ENCODE data around the gene STXBP4. TPM values are rescaled to one million over a fixed set of nuclear protein-coding genes. Genes with fewer than 3 reads are reported as not detected.

Gene STXBP4
- total RNA-seq, 1 experiment from 2014 or later, result 12.0 TPM

- Mint-ChIP-seq H3K27me3 (ENCODE audit: low read depth) (no peaks in the 10 kb centered on the region), H3K9me3 (no peaks in the 10 kb centered on the region), H3K36me3 (no peaks in the 10 kb centered on the region), H3K4me3 (no peak overlapping the region), H3K27ac (no peak overlapping the region), H3K4me1 (0 out of 2 replicates have a peak, but pooled peaks cover 3% of the 10 kb centered on the region)
- CTCF ChIA-PET, result no interaction called here
- POLR2A ChIA-PET, result no interaction called here
- ATAC-seq, result no peak
- no peak for TF ChIP-seq ZBTB43 (CRISPR knock-in tag; IDR thresholded peaks at IDR 0.05)
- no peak for TF ChIP-seq MAX (CRISPR knock-in tag; IDR thresholded peaks at IDR 0.05)
- no peak for TF ChIP-seq FOXJ3 (CRISPR knock-in tag; IDR thresholded peaks at IDR 0.05; ENCODE audit: borderline replicate concordance)
- no peak for TF ChIP-seq OVOL2 (CRISPR knock-in tag; IDR thresholded peaks at IDR 0.05; ENCODE audit: borderline replicate concordance)
- TF ChIP-seq HMGA2 (CRISPR knock-in tag; IDR thresholded peaks at IDR 0.05), result no peak
- TF ChIP-seq NFYB (CRISPR knock-in tag; conservative IDR thresholded peaks at IDR 0.05; ENCODE audit: low read depth), result no peak
- no peak for TF ChIP-seq USF2 (CRISPR knock-in tag; IDR thresholded peaks at IDR 0.05)
- TF ChIP-seq CBFB (CRISPR knock-in tag; IDR thresholded peaks at IDR 0.05; ENCODE audit: low read depth), result no peak
- TF ChIP-seq ZNF423 (CRISPR knock-in tag; IDR thresholded peaks at IDR 0.05), result no peak
- TF ChIP-seq IRF2 (CRISPR knock-in tag; IDR thresholded peaks at IDR 0.05; ENCODE audit: borderline replicate concordance, low read depth), result no peak
- TF ChIP-seq ZNF317 (CRISPR knock-in tag; IDR thresholded peaks at IDR 0.05; ENCODE audit: borderline replicate concordance, low read depth), result no peak
- TF ChIP-seq ZNF532 (CRISPR knock-in tag; IDR thresholded peaks at IDR 0.05; ENCODE audit: borderline replicate concordance), result no peak
- TF ChIP-seq GTF2I (CRISPR knock-in tag; conservative IDR thresholded peaks at IDR 0.05), result no peak
- TF ChIP-seq ELF4 (CRISPR knock-in tag; IDR thresholded peaks at IDR 0.05; ENCODE audit: low read depth), result no peak
- TF ChIP-seq ZNF512 (CRISPR knock-in tag; IDR thresholded peaks at IDR 0.05; ENCODE audit: borderline replicate concordance), result no peak
- TF ChIP-seq ZSCAN18 (CRISPR knock-in tag; IDR thresholded peaks at IDR 0.05), result no peak
- DNase-seq (ENCODE audit: low spot score), result no peak
These were observed 189.9 kb downstream of the STXBP4 start for GRCh38 chr17:55158439-55158838.

- Mint-ChIP-seq H3K27ac (no peak overlapping the region), H3K9me3 (no peaks in the 10 kb centered on the region), H3K36me3 (no peaks in the 10 kb centered on the region), H3K4me1 (0 out of 2 replicates have a peak, but pooled peaks cover 3% of the 10 kb centered on the region), H3K4me3 (no peak overlapping the region), H3K27me3 (ENCODE audit: low read depth) (no peaks in the 10 kb centered on the region)
- POLR2A ChIA-PET, result no interaction called here
- CTCF ChIA-PET, result no interaction called here
- DNase-seq (ENCODE audit: low spot score) (no peak), ATAC-seq (no peak)
- no peak for TF ChIP-seq TEAD4 (CRISPR knock-in tag; IDR thresholded peaks at IDR 0.05)
- no peak for TF ChIP-seq ZNF232 (CRISPR knock-in tag; IDR thresholded peaks at IDR 0.05)
- no peak for TF ChIP-seq ZNF532 (CRISPR knock-in tag; IDR thresholded peaks at IDR 0.05; ENCODE audit: borderline replicate concordance)
- no peak for TF ChIP-seq E2F5 (CRISPR knock-in tag; IDR thresholded peaks at IDR 0.05)
These were observed 190.7 kb downstream of the STXBP4 start for GRCh38 chr17:55159251-55159650.

All from WTC11 (cell line).